Measurements from ENCODE around the gene ARL4C. TPM values are rescaled to one million over a fixed set of nuclear protein-coding genes. Genes with fewer than 3 reads are reported as not detected.

ARL4C gene
- total RNA-seq, 1 donor from 2014 or later = 2.7 TPM

DNA sequence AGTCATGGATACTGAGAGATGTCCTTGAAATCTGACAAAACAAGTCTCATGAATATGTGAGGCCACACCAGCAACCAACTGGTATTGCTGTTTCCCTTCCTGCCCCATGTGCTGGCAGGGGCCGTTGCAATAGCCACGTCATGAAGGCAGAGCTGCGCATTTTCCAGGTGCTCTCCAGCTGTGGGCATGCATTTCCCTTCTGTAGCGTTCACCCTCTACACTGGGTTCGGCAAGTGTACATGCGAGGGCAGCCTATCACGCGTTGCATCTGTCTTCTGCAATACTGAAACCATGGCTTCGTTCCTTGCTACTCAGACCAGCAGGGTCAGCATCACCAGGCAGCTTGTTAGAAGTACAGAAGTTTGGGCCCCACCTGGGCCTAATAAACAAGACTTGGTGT lies 17.4 kb downstream of the ARL4C start:
- Histone ChIP-seq H3K4me1 (no peaks in the 10 kb centered on the region), H3K27me3 (ENCODE audit: low read depth) (no peaks in the 10 kb centered on the region), H3K9me3 (replicated peaks) (no peaks in the 10 kb centered on the region), H3K27ac (replicated peaks) (no peak overlapping the region), H3K36me3 (no peaks in the 10 kb centered on the region), H3K4me3 (no peak overlapping the region)
- DNase-seq = no peak
- TF ChIP-seq, protein P1, sequence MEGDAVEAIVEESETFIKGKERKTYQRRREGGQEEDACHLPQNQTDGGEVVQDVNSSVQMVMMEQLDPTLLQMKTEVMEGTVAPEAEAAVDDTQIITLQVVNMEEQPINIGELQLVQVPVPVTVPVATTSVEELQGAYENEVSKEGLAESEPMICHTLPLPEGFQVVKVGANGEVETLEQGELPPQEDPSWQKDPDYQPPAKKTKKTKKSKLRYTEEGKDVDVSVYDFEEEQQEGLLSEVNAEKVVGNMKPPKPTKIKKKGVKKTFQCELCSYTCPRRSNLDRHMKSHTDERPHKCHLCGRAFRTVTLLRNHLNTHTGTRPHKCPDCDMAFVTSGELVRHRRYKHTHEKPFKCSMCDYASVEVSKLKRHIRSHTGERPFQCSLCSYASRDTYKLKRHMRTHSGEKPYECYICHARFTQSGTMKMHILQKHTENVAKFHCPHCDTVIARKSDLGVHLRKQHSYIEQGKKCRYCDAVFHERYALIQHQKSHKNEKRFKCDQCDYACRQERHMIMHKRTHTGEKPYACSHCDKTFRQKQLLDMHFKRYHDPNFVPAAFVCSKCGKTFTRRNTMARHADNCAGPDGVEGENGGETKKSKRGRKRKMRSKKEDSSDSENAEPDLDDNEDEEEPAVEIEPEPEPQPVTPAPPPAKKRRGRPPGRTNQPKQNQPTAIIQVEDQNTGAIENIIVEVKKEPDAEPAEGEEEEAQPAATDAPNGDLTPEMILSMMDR (IDR thresholded peaks at IDR 0.05; ENCODE audit: borderline replicate concordance) = no peak
- intact Hi-C loops (cut with micrococcal nuclease) = no loop called here

- H3K4me3 ChIP-seq = no peak overlapping the region
- no peaks in the 10 kb centered on the region for H3K9me3 ChIP-seq (replicated peaks)
- no peaks in the 10 kb centered on the region for H3K36me3 ChIP-seq
- TF ChIP-seq, protein P1 (IDR thresholded peaks at IDR 0.05; ENCODE audit: borderline replicate concordance) = no peak
- no peak for DNase-seq
- intact Hi-C loops (cut with micrococcal nuclease) = no loop called here
- H3K4me1 ChIP-seq = no peaks in the 10 kb centered on the region
- no peaks in the 10 kb centered on the region for H3K27me3 ChIP-seq (ENCODE audit: low read depth)
- no peak overlapping the region for H3K27ac ChIP-seq (replicated peaks)
These were observed 18.6 kb downstream of the ARL4C start for GRCh38 chr2:234478121-234478858.

DNA sequence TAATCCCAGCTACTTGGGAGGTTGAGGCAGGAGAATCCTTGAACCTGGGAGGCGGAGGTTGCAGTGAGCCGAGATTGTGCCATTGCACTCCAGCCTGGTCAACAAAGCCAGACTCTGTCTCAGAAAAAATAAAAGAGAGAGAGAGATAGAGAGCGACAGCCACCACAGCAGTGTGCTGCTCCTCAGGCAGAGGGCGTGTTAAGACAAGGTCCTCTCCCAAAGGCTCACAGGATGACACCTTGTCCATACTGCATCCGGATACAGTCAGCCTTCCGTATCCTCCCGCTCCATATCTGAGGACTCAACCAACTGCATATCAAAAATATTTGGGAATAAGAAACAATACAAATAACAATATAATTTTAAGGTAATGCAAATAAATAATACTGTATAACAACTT lies 20.1 kb downstream of the ARL4C start:
- Histone ChIP-seq H3K9me3 (replicated peaks) (no peaks in the 10 kb centered on the region), H3K27ac (replicated peaks) (no peak overlapping the region), H3K4me1 (no peaks in the 10 kb centered on the region), H3K36me3 (no peaks in the 10 kb centered on the region), H3K4me3 (no peak overlapping the region), H3K27me3 (ENCODE audit: low read depth) (no peaks in the 10 kb centered on the region)
- intact Hi-C loops (cut with micrococcal nuclease) = no loop called here
- TF ChIP-seq, protein P1 (IDR thresholded peaks at IDR 0.05; ENCODE audit: borderline replicate concordance) = no peak
- no peak for DNase-seq

GRCh38 chr2:234474654-234475053 lies 22.2 kb downstream of the ARL4C start:
- no peak overlapping the region for H3K4me3 ChIP-seq
- no peak overlapping the region for H3K27ac ChIP-seq (replicated peaks)
- H3K36me3 ChIP-seq = no peaks in the 10 kb centered on the region
- no peaks in the 10 kb centered on the region for H3K9me3 ChIP-seq (replicated peaks)
- no peak for DNase-seq
- intact Hi-C loops (cut with micrococcal nuclease) = no loop called here
- no peaks in the 10 kb centered on the region for H3K27me3 ChIP-seq (ENCODE audit: low read depth)
- TF ChIP-seq, protein P1 (IDR thresholded peaks at IDR 0.05; ENCODE audit: borderline replicate concordance) = no peak
- no peaks in the 10 kb centered on the region for H3K4me1 ChIP-seq

DNA sequence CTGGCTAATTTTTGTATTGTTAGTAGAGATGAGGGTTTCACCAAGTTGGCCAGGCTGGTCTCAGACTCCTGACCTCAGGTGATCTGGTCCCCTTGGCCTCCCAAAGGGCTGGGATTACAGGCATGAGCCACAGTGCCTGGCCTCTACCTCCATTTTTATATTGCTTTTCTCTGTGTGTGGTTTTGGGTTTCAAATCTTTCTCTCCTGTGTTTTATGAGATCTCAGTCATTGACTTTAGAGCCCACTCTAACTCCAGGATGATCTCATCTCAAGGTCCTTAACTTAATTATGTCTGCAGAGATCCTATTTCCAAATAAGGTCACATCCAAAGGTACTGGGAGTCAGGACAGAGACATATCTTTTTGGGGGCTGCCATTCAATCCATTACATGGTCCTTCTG lies 24.7 kb downstream of the ARL4C start:
- no peak for DNase-seq
- Histone ChIP-seq H3K9me3 (replicated peaks) (no peaks in the 10 kb centered on the region), H3K27me3 (ENCODE audit: low read depth) (no peaks in the 10 kb centered on the region), H3K4me3 (no peak overlapping the region), H3K4me1 (peaks cover 12% of the 10 kb centered on the region), H3K36me3 (no peaks in the 10 kb centered on the region), H3K27ac (replicated peaks) (no peak overlapping the region)
- TF ChIP-seq, protein P1 (IDR thresholded peaks at IDR 0.05; ENCODE audit: borderline replicate concordance) = no peak
- intact Hi-C loops (cut with micrococcal nuclease) = no loop called here

All from left ventricle myocardium inferior (tissue), 1 donor.